Suprapubic skin (tissue), 4 donors: ENCODE data around the gene NSMF.

Experiments used
- EP300 ChIP-seq: sonication (generic); formaldehyde crosslinking; IDR thresholded peaks from one replicate; pipeline ENCODE4 v1.6.1; 2017; ENCODE audit warnings: antibody characterized with exemption
- POLR2A ChIP-seq, 2 donors: fragments of 450-650 bp; IDR thresholded peaks; one replicate each; pipeline ENCODE4 v1.6.1; 2017; ENCODE audit warnings: antibody characterized with exemption in 2 of 2, mild to moderate bottlenecking in 2 of 2, moderate library complexity in 2 of 2
- POLR2AphosphoS5 ChIP-seq, 3 donors: sonication (generic); formaldehyde crosslinking; IDR thresholded peaks; one replicate each; pipeline ENCODE4 v1.6.1; 2017; ENCODE audit warnings: antibody characterized with exemption in 3 of 3
- TF ChIP-seq, protein P1 (sequence below), 2 donors: fragments of 200-600 bp in 1 of 2; fragments of 450-650 bp in 1 of 2; sonication (generic) in 1 of 2; IDR thresholded peaks; one replicate each; pipeline ENCODE4 v1.5.1; 2016 to 2019; ENCODE audit warnings: antibody characterized with exemption in 2 of 2, mild to moderate bottlenecking in 1 of 2, moderate library complexity in 1 of 2

DNA sequence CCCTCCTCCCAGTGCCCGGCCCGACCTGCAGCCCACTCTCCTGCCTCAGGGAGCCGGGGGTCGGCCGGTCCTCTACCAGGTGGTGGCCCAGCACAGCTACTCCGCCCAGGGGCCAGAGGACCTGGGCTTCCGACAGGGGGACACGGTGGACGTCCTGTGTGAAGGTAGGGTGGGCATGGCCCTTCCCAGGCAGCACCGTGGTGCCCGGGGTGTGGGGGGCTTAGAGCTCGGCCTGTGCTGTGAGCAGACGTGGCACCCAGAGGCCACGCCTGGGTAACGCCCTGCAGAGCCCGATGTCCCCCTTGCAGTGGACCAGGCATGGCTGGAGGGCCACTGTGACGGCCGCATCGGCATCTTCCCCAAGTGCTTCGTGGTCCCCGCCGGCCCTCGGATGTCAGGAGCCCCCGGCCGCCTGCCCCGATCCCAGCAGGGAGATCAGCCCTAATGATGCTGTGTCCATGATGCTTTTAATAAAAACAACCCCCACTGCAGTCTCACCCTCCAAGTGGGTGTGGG, 25.2 kb downstream of the NSMF start:
- TF ChIP-seq, protein P1, sequence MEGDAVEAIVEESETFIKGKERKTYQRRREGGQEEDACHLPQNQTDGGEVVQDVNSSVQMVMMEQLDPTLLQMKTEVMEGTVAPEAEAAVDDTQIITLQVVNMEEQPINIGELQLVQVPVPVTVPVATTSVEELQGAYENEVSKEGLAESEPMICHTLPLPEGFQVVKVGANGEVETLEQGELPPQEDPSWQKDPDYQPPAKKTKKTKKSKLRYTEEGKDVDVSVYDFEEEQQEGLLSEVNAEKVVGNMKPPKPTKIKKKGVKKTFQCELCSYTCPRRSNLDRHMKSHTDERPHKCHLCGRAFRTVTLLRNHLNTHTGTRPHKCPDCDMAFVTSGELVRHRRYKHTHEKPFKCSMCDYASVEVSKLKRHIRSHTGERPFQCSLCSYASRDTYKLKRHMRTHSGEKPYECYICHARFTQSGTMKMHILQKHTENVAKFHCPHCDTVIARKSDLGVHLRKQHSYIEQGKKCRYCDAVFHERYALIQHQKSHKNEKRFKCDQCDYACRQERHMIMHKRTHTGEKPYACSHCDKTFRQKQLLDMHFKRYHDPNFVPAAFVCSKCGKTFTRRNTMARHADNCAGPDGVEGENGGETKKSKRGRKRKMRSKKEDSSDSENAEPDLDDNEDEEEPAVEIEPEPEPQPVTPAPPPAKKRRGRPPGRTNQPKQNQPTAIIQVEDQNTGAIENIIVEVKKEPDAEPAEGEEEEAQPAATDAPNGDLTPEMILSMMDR (IDR thresholded peaks at IDR 0.05): no peak
- TF ChIP-seq EP300 (no peak), POLR2AphosphoS5 (IDR thresholded peaks at IDR 0.05) (no peak), POLR2A (IDR thresholded peaks at IDR 0.05) (no peak)
